SHP77 treated with DMSO at 0.1 percent for 48 hours (cell line): ENCODE measurements around the gene CMSS1.

Experiments
- DNase-seq: peaks from one replicate; lab custom pipeline; 2025; lab: John Stamatoyannopoulos, UW

The CMSS1 gene

DNA sequence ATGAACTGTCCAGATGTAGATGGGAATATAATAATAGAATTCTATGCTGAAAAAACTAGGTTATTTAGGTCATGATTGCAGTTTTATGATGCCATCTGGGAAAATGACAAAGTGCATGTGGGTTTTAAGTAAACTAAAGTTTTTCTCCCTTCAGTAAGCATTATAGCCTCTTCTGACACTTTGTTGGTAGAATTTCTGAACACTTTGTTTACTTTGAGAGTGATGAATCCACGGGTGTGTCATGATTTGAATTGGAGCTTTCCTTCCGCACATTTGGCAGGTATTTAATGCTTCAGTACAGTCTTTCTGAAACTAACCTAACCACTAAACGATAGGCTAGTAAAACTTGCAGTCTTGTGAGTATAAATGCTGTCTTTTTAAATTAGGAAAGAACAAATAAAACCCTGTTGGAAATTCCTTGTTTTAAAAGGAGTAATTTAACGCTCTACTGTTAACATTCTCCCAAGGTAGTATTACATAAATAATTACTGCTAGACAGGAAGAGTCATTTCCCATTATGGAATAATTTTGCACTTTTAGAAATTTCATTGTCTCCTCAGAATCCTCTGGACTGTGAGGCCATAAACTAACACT lies 289.7 kb downstream of the CMSS1 start:
- no peak for DNase-seq

DNA sequence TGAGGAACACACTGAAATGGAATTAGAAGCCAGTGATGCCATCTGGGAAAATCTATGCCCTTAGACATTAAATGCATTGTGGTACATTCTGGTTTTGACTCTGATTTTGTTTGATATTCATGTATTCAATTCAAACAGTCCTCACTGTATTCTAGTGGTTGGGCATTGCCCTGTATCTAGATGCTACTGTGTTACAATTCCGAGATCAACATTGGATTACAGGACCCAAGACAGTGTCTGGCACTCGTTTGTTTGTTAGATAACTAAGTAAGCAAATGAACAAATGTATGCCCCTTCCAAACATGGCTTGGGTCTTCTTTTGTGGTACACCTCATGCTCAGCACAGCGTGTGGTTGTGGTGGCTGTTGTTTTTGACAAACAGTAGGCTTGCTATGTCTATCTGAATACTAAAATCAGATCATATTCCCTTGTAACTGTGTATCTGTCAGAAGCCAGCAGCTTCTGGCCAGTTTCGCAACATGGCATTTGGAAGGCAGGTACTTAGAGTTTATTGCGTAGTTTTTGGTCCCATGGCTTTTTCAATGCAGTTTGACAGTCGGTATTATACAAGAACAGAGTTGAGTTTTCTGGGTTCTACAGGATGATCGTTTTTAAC lies 290.9 kb downstream of the CMSS1 start:
- no peak for DNase-seq

DNA sequence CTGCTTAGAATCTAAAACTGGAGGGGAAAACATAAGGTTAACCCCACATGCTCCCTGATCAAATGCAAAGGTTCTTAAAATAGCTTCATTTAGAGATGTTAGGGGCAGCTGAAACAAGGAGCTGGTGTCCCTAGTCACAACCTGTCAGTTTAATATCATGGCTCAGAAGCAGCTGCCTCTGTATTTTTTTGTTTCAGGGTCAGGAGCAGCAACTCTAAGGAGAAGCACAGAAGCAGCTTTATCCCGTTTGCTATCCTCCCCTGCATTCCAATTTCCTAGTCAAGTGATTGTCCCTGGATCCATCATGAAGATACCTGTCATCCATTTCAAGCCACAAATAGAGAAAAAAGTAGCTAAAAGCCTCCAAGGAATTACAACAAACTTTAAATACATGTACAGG lies 292.5 kb downstream of the CMSS1 start:
- no peak for DNase-seq

- DNase-seq = no peak
Observed at GRCh38 chr3:100111728-100112127, 294.1 kb downstream of the CMSS1 start.

DNA sequence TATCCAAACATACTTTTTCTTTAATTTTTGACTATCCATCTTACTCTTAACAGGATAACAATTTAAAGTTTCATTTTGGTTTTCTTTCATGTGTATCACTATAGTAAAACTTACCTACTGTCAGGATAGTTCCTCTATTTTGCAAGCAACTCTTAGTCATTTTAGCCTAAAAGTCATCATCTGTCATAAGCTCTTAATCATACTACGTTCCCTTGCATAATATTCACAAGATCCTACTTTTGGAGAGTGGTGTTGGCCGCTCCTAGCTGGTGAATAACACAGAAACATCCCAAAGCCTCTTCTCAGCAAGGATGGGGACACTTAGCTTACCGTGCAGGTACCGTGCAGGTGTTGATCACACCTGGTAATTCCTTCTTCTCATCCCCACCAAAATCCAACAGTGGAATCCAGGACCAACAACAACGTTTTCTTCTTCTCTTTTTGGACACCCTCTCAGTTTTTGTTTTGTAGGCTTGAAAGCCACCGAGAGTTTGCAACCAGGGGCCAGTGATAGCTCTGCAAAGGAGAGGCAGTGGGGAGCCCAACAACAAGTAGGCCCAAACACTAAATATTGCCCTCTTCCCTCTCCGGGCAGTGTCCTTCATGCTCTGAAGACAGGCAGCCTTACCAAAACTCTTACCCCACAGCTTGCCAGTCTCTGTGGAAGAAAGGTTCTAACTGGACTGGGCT lies 296.2 kb downstream of the CMSS1 start:
- no peak for DNase-seq

GRCh38 chr3:100114413-100115030 lies 296.9 kb downstream of the CMSS1 start, which contains the start of gene FILIP1L:
Gene FILIP1L (minus strand): TSS chr3:100114501.
- DNase-seq = no peak

DNA sequence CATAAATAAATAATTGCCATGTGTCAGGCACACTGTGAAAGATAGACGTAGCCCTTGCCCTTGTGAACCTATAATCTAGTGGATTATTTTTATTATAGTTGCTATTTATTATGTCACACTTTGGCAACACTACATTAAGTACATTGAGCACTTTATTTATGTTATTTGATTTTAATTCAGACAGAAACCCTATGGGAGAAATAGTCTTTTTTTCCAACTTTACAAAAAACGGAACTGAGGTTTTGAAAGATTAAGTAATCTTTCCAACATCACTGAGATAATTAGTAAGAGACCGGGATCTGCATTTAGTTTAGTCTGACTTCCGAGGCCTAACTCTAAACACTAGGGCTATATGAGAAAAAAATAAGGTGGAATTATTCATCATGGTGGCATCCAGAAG lies 299.4 kb downstream of the CMSS1 start:
- no peak for DNase-seq

GRCh38 chr3:100120012-100120411 lies 302.4 kb downstream of the CMSS1 start:
- DNase-seq = no peak

DNA sequence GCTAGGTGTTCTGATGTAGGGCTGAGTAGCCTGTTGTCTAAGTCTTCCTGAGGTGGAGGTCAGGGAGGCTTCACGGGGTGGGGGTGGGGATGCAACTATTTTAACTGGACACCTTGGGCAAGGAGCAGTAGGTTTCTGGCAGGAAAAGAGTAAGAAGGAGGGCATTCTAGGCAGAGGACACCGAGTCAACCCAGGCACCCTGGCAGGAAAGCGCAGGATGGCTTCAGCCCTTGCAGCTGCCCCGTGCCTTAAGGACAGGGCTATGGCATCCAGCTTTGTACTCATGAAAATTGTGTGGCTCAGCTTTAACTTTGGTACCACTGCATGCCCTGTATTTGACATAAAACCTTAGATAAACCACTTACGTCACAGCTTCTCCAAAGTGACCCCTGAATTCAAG lies 303.0 kb downstream of the CMSS1 start:
- no peak for DNase-seq

- DNase-seq = no peak
Observed at GRCh38 chr3:100122321-100122720, 304.7 kb downstream of the CMSS1 start.

DNA sequence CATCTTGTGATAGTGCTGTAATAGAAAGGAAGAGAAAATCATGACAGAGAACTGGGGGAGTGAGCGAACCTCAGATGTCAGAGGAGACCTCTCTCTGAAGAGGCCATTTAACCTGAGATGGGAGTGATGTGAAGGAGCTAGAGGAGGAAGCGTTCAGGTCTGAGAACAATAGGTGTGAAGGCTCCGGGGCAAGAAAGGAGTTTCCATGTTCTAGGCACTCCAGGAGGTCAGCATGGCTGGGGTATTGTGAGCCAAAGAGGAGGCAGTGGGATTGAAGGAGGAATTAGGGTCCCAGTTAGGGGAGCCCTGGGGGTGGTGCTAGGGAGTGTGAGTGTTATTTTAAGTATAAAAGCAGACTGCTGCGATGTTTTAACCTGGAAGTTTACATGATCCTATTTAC lies 305.4 kb downstream of the CMSS1 start:
- DNase-seq = no peak

GRCh38 chr3:100124201-100124761 lies 306.6 kb downstream of the CMSS1 start:
- DNase-seq = no peak

- no peak for DNase-seq
Observed at GRCh38 chr3:100125161-100125938, 307.7 kb downstream of the CMSS1 start.

DNA sequence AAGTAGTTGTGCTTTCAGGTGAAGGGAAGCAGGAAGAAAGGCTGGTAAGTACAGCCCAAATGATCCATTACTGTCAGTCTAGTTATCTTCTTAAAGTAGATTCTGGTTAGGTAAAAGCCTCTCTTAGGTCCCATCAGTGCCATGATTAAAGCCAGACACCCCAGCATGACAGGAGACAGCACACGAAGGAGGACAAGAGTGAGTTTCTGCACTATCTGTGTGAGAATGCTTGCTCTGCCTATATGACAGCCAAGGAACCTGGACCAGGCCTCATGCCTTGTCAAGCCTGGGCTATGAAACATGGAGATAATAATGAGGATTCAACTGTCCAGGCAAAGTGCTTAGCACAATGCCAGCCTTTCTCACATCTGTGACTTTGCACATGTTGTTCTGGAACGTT lies 310.1 kb downstream of the CMSS1 start:
- DNase-seq = no peak

DNA sequence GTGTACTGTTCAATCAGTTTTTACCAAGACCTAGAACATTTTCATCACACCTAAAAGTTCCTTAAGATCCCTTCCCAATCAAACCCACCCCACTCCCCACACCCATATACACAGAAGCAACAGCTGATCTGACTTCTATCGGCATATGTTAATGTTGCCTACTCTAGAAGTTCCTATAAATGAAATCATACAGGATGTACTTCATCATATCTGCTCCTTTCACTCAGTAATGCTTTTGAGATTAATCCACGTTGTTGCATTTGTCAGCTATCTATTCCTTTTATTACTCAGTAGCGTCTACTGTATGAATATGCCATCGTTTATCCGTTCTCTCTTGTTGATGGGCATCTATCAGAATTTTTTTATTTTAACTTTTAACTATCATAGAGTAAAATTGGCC lies 310.9 kb downstream of the CMSS1 start:
- DNase-seq = no peak

DNA sequence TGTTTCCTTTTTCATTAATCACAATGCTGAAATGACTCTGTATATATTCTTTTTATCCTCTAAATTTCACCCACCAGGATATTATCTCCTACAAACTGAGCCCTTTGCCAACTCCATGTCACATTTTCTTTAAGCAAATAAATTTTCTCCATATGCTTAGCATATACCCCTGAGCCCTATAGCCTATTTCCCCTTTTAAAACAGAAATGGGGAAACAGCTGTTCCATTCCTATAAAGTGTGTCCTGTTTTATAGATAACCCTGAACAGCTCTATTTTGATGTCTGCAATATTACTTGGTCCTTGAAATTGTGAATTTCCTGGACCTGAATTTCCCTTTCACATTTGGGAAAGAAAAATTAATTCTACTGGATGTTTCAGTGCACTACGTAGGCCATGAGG lies 312.3 kb downstream of the CMSS1 start:
- DNase-seq = no peak

DNA sequence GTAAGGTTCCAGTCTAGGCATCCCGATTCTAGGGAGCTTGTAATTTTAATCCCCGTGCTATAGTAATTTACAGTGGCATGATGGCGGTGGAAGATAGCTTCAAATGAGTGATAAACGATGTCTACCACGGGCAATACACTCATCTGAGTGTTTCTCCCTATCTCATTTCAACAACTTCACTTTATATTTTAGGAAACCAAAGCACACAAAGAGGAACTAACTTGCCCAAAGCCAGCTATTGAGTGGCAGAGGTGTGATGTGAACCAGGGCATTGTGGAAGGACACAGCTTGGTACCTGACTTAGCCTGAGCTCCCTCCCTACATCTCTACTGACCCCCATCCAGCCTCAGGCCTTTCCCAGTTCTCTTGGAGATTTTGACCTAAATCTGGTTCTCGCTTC lies 313.6 kb downstream of the CMSS1 start:
- DNase-seq = no peak

DNA sequence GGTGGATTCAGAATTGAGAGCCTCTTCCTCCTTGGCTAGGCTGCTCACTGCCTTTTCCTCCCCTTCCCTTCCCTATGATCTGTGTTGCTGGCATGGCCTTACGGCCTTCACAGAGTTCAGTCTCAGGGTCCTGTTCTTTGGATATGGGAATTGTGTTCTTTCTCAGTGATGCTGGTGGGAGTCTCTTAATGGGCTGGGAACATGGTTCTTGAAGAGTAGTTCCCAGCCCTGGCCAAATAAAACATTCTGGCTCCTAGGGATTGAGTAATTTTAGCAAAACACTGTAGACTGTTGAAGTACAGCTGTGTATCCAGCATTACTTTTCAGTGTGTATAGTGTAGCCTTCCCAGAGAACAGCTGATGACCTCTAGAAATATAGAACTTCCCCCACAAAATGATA lies 319.3 kb downstream of the CMSS1 start:
- DNase-seq = no peak

GRCh38 chr3:100140976-100141375 lies 323.3 kb downstream of the CMSS1 start:
- no peak for DNase-seq

DNA sequence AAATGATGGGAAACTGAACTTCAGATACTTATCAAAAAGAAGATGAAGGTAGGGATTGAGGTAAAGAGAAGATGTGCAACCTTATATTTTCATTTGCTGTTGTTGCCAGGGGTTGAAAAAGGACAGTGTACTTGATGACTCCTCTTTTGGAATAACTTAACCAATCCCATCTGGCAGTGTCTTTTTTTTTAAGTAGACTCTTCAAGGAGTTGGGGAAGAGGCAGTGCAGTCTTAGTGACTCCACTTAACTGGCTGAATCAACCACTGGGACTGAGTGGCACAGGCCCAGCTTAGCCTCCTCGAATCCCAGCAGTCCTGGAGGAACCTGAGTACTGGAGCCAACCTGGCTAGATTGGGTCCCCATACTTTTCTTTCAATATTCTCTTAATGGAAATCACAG lies 323.9 kb downstream of the CMSS1 start:
- DNase-seq = no peak

- DNase-seq = no peak
Observed at GRCh38 chr3:100144255-100144866, 326.7 kb downstream of the CMSS1 start.

- DNase-seq = no peak
Observed at GRCh38 chr3:100149130-100149529, 331.5 kb downstream of the CMSS1 start.
